Measurements from ENCODE around the gene B4GALT2.

DNA sequence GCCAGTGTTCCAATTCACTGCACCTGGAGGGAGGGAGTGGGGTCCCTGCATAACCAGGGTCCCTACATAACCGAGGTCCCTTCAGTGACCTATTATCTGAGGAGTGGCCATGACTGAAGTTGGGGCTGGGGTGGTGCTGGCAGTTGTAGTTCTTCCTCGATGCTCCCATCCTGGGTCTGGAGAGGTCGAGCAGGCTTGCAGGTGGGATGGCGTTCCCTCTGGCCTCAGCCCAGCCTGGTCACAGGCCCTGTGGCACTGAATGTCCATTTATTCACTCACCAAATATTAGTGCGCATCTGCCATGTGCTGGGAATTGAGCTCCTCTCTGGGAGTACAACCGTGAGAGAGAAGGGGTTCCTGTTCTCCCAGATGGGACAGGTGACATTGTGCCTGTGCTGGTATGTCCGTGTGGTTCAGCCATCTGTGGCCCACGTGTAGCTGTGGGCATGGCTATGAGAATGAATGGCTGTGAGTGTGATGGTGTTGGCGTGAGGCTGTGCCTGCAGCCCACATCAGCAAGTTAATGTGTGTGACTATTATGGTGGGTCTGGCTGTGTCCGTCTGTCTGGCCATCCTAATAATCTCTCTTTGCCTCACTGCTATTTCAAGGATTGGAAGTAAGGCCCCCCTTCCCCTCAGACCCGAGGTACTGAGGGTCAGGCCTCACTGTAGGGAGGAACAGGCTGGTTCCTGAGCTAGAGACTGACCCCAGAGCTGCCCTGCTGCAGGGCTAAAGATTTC lies 56.1 kb downstream of the B4GALT2 start:
- TF ChIP-seq, protein P1, sequence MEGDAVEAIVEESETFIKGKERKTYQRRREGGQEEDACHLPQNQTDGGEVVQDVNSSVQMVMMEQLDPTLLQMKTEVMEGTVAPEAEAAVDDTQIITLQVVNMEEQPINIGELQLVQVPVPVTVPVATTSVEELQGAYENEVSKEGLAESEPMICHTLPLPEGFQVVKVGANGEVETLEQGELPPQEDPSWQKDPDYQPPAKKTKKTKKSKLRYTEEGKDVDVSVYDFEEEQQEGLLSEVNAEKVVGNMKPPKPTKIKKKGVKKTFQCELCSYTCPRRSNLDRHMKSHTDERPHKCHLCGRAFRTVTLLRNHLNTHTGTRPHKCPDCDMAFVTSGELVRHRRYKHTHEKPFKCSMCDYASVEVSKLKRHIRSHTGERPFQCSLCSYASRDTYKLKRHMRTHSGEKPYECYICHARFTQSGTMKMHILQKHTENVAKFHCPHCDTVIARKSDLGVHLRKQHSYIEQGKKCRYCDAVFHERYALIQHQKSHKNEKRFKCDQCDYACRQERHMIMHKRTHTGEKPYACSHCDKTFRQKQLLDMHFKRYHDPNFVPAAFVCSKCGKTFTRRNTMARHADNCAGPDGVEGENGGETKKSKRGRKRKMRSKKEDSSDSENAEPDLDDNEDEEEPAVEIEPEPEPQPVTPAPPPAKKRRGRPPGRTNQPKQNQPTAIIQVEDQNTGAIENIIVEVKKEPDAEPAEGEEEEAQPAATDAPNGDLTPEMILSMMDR (IDR thresholded peaks at IDR 0.05; ENCODE audit: insufficient read depth, low read length, poor library complexity, severe bottlenecking): no peak
- no peak for TF ChIP-seq EZH2phosphoT487 (conservative IDR thresholded peaks at IDR 0.05; ENCODE audit: low read length)
